Thoracic aorta (tissue), 2 donors: Measurements from ENCODE around the gene PHF21B. TPM values are rescaled to one million over a fixed set of nuclear protein-coding genes. Genes with fewer than 3 reads are reported as not detected.

Source experiments
- ATAC-seq: fragments of 150-250 bp; one replicate; pipeline ENCODE4 v1.8.0; 2017; ENCODE audit warnings: low read depth; ENCODE audit not compliant: insufficient number of reproducible peaks, low FRiP score
- DNase-seq: peaks from one replicate; pipeline ENCODE4 v3.0.0-alpha.2; 2020; ENCODE audit warnings: low spot score
- H3K27ac ChIP-seq, 2 donors: fragments of 200-600 bp; sonication (generic); 1 replicate in 1 of 2; 2 replicates in 1 of 2; pipeline ENCODE4 v1.5.1; 2016; ENCODE audit warnings: mild to moderate bottlenecking in 2 of 2, moderate library complexity in 2 of 2
- H3K27me3 ChIP-seq: fragments of 200-600 bp; sonication (generic); replicated peaks from 2 replicates; pipeline ENCODE4 v1.6.0; 2016; ENCODE audit warnings: mild to moderate bottlenecking; ENCODE audit not compliant: insufficient read depth
- H3K36me3 ChIP-seq: fragments of 200-600 bp; sonication (generic); one replicate; pipeline ENCODE4 v1.5.1; 2016
- H3K4me1 ChIP-seq, 2 donors: fragments of 200-600 bp; sonication (generic); 1 replicate in 1 of 2; 2 replicates in 1 of 2; pipeline versions ENCODE4 v1.5.1 to v1.6.0; 2016; ENCODE audit warnings: low read depth in 2 of 2, mild to moderate bottlenecking in 1 of 2; ENCODE audit not compliant: control insufficient read depth in 1 of 2
- H3K4me3 ChIP-seq: fragments of 200-600 bp; sonication (generic); 2 replicates; pipeline ENCODE4 v1.5.1; 2016; ENCODE audit warnings: mild to moderate bottlenecking
- H3K9me3 ChIP-seq: fragments of 200-600 bp; sonication (generic); 2 replicates; pipeline ENCODE4 v1.5.1; 2016
- CTCF ChIP-seq: fragments of 200-600 bp; sonication (generic); IDR thresholded peaks from one replicate; pipeline ENCODE4 v1.5.1; 2019; ENCODE audit warnings: antibody characterized with exemption
- total RNA-seq, 2 donors: library from RNA; depleted of rRNA; stranded (reverse); fragments of >200 nt; gene quantifications; one replicate each; pipeline versions ENCODE4 v1.1.0 to v1.2.3, GENCODE V29; 2016

Gene PHF21B
- total RNA-seq, 2 donors from 2014 or later: 2.1 TPM; not detected in 1

- Histone ChIP-seq H3K4me1 (no peaks in the 10 kb centered on the region), H3K36me3 (no peaks in the 10 kb centered on the region), H3K27me3 (no peaks in the 10 kb centered on the region), H3K27ac (no peak overlapping the region), H3K9me3 (no peaks in the 10 kb centered on the region), H3K4me3 (no peak overlapping the region)
- TF ChIP-seq CTCF: no peak
- ATAC-seq: no peak
- no peak for DNase-seq
Observed at GRCh38 chr22:44996648-44997047, 13.2 kb downstream of the PHF21B start.

GRCh38 chr22:44996120-44996519 lies 13.7 kb downstream of the PHF21B start:
- H3K27me3 ChIP-seq: no peaks in the 10 kb centered on the region
- DNase-seq (no peak), ATAC-seq (no peak)
- H3K4me3 ChIP-seq: no peak overlapping the region
- no peaks in the 10 kb centered on the region for H3K9me3 ChIP-seq
- no peaks in the 10 kb centered on the region for H3K4me1 ChIP-seq
- no peaks in the 10 kb centered on the region for H3K36me3 ChIP-seq
- no peak overlapping the region for H3K27ac ChIP-seq
- TF ChIP-seq CTCF: no peak

DNA sequence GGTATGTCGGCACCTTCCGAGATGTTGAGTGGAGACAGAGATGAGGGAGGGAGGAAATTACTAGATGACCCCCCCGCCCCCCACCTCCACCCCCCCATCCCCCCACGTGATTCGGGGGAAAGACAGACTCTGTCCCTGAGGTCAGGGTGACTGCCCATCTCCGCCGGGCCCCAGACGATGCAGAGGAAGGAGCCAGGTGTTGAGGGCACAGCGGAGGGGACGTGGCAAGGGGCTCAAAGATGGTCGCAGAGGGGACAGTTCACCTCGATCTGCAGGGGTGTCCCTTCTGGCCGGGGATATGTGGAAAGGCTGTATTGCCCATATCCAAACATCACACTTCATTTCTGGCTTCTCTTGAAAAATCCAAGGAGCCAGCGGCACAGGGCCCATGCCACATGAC lies 14.1 kb downstream of the PHF21B start:
- Histone ChIP-seq H3K27me3 (no peaks in the 10 kb centered on the region), H3K4me3 (no peak overlapping the region), H3K36me3 (no peaks in the 10 kb centered on the region), H3K4me1 (no peaks in the 10 kb centered on the region), H3K27ac (no peak overlapping the region), H3K9me3 (no peaks in the 10 kb centered on the region)
- no peak for TF ChIP-seq CTCF
- no peak for DNase-seq
- no peak for ATAC-seq

DNA sequence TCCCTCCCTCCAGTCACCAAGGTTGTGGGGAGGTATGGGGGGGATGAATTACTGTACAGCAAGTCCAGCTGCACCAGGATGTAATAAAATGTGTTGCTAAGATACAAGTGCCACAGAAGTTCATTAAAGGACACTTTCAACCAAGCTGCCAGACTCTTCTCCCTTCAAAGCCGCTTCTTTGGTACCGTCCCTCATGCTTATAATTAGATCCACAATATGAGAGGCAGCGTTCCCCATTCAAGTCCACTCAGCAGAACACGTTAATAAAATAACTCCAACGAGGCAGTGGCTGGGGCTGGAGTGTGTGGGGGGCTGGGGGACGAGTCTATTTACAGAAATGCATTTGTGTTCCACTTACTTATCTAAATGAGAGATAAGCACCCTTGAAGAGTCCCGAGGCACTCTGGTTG lies 14.7 kb downstream of the PHF21B start:
- H3K4me1 ChIP-seq: no peaks in the 10 kb centered on the region
- no peak overlapping the region for H3K4me3 ChIP-seq
- no peak for TF ChIP-seq CTCF
- no peaks in the 10 kb centered on the region for H3K36me3 ChIP-seq
- DNase-seq (no peak), ATAC-seq (no peak)
- H3K27ac ChIP-seq: no peak overlapping the region
- H3K9me3 ChIP-seq: no peaks in the 10 kb centered on the region
- no peaks in the 10 kb centered on the region for H3K27me3 ChIP-seq

DNA sequence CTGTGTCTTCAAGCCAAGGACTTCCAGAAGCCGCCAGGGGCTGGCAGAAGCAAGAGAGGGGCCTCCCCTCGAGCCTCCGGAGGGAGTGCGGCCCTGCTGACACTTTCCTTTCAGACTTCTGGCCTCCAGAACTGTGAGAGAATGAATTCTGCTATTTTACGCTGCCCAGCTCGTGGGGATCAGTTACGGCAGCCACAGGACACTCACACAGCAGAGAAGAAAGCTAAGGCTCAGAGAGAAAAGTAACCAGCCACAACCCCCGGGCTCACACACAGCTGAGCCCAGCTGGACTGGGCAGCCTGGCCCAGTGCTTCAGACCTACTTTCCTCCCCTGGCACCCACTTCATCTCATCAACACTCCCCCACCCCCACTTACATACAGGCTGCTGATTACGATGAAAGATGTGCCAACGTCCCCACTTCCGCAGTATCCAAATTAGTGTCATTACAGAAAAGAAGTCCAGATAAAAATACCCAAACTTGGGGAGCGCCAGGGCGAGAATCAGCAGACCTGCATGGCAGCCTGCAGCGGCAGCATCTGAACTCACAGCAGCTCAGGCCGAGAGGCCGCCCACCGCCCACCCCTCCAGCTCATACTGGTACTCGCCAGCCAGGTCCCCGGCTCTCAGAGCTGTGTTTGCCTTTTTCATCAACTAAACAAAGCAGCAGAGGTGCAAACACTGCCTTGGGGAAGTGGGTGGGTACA lies 15.3 kb downstream of the PHF21B start:
- H3K36me3 ChIP-seq: no peaks in the 10 kb centered on the region
- ATAC-seq: no peak

More for the DNA sequence above, 15.3 kb downstream of the PHF21B start:
- H3K4me1 ChIP-seq: no peaks in the 10 kb centered on the region
- no peak overlapping the region for H3K27ac ChIP-seq
- TF ChIP-seq CTCF: no peak
- H3K9me3 ChIP-seq: no peaks in the 10 kb centered on the region
- no peaks in the 10 kb centered on the region for H3K27me3 ChIP-seq
- DNase-seq: no peak
- H3K4me3 ChIP-seq: no peak overlapping the region
